HG03521 (cell line): ENCODE results near the gene SFXN5.
"Not testable (repeated sequence)": the region's sequence is repeated elsewhere in the genome, so short reads cannot be mapped to it uniquely, and the experiment has no call there.

ENCODE experiments used
- ATAC-seq: cut with Tn5 transposase; IDR thresholded peaks from one replicate; pipeline ENCODE4 v1.9.1; 2021; ENCODE audit warnings: mild to moderate bottlenecking, moderate library complexity; ENCODE audit not compliant: unreplicated experiment

SFXN5 gene

GRCh38 chr2:73078457-73079411, 7.2 kb upstream of the SFXN5 start:
- ATAC-seq: no peak

- no peak for ATAC-seq
Measured at GRCh38 chr2:73077424-73077795, 5.9 kb upstream of the SFXN5 start.

DNA sequence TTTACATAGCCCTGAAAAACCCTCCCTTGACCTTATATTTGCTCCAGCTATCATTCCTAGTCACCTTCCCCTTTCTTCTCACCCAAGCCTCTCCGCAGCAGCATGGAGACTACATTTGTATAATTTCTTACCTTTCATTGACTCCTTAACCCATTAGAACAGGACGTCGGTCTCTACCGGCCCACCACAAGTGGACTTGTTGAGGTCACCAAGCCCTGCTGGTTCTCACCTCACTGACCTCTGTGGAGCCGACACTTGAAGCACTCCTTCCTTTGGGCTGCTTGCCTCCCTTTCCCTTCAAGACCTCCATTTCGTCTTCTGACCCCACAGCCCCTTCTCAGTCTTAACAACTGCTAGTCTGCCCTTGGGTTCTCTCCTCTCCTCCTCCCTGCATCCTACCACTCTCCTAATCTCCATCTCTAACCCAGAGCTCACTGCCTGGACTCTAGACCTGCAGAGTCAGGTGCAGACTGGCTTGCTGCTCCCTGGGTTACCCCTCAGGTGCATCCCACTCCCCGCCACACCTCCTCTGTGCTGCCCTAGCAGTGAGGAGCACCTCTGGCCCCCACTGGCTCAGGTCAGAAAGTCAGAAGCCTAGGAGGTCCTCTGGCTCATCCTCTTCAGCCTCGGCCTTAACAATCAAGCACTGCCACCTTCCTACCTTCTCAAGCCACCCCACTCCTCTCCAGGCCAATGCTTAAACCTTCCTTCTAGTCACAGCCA, 5.3 kb upstream of the SFXN5 start:
- ATAC-seq: no peak

DNA sequence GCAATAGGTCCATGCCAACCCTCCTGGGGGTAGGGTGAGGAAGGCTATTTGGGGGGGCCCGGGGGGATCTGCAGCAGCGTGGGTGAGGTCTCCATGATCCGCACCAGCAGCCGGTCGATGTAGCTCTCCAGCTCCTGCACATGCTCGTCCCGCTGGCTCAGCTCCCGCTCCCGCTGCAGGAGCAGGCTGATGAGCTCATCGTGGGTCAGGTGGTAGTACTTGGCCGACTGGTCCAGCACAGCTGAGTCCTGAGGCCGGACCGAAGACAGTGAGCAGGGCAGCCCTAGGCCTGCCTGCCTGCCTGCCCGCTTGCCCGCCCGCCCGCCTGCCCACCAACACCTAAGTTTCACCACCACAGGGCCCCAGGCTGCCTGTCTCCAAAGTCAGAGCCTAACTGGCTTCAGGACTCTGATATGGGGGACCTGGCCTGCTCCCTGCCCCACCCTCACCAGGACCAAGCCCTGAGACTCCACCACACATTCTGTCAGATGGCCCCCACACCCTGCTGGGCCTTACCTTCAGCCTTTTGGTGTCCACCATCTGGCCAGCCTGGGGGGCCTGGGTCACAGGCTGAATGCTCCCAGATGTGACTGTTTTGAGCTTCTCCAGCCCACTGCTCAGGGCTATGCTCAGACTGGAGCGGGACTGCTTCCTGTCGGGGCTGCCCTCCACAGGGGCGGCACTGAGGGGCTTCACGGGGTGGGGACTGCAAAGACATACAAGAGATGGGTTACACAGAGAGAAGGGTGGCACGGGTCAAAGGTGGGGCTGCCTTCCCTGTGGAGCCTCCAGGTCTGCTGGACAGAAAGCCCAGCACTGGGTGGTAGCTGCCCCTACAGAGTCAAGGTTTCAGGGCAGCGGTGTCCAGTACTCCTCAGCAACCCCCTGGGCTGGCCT, 4.2 kb upstream of the SFXN5 start:
- no peak for ATAC-seq

DNA sequence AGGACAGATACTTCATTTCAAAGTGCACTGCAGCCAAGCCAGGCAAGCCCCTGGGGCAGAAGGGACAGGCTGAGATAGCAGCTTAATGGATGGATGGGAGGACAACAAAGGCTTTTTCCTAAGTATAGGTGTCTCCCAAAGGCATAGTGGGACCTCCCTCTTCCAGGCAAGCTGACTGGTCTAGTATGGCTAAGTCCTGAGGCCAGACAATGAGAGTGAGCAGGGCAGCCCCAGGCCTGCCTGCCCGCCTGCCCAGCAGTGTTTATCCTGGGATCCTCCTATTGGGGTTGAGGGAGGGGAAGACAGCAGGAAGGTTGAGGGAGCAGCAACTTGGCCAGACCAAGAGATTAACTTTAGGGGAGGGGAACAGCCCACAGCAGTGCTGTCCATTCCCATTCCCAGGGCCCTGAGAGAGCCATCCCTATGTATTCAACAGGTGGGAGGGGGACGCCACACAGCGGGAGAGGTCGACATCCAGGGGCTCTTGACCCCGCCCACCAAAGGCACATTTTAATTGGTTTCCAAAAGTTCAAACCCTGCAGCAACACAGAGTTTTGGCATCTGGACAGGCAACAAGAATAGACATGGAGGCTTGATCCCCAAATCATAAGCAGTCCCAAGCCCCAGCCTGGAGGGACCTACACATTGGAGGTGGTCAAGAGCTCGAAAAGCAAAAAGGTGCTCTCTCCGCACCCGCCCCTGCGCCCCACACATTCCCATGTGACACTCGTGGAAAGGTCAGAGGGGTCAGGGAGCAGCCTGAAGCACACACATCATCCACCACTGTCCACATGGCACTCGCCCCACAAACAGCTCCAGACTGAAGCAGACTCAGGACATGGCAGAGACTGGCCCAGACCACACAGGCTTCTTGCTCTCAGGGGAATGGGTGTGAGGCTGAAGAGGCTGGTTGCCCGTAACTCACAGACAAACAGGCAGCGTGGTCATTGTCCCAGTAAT, 2.9 kb upstream of the SFXN5 start:
- no peak for ATAC-seq

DNA sequence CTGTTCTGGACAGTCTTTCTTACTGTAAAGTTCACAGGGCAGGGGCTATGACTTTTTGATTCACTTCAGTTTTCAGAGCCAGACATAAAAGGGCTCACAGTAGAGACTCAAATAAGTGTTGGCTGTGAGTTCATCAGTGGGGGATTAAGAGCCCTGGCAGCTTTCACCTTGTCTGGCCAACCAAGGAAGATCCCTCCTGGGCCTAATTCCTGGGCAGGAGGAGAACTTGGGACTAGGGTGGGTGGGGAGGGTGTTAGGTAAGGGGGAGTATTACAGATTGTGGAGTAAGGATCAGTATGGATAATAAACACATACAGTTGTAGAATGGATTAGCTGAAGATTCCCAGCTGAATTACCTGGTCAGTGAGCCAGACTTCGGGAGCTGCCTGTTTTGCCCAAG, 904 bp upstream of the SFXN5 start:
- ATAC-seq: no peak

DNA sequence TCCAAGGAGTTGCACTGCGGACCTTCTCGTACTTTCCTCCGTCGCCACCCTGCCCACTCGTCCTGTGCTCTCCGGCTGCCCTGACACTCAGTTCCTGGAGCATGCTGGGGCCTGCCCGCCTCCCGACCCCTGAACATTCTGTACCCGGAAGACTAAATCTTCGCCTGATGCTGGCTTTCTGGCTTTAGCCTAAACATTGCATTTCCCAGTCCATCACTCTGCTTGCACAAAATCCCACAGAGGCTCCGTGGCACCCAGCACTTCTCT, 550 bp upstream of the SFXN5 start:
- peak; percentile 10 for ATAC-seq

DNA sequence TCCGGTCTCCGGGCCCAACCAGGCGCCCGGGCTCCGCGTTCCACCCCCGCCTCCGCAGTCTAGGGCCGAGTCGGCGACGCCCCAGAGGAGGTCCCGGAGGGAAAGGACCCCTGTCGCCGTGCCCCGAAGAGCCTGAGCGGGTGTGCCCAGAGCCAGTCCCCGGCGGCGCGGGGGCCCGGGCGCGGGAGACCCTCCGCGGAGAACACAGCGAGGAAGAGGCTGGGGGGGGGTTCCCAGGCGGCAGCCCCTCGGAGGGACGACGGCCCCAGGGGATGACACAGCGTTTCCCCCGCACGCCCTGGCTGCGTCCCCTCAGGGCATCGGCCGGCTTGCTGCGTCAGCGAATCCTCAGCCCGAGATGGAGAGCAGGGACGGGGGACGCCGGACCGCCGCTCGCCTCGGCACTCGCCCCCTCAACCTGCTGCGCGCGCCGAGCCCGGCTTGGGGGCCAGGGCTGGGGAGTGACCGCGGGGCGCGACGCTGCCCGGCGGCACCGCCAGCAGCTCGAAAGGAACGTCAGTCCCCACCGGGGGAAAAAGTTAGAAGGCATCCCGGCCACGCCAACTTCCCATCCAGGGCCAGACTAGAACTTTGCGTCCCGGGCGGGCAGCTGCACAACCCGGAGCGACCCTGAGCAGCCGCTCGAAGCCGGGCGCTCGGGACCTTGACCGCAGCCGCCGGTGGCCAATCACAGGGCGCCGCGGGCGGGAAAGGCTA, 711 bp downstream of the SFXN5 start:
- peak; percentile 21 for ATAC-seq

DNA sequence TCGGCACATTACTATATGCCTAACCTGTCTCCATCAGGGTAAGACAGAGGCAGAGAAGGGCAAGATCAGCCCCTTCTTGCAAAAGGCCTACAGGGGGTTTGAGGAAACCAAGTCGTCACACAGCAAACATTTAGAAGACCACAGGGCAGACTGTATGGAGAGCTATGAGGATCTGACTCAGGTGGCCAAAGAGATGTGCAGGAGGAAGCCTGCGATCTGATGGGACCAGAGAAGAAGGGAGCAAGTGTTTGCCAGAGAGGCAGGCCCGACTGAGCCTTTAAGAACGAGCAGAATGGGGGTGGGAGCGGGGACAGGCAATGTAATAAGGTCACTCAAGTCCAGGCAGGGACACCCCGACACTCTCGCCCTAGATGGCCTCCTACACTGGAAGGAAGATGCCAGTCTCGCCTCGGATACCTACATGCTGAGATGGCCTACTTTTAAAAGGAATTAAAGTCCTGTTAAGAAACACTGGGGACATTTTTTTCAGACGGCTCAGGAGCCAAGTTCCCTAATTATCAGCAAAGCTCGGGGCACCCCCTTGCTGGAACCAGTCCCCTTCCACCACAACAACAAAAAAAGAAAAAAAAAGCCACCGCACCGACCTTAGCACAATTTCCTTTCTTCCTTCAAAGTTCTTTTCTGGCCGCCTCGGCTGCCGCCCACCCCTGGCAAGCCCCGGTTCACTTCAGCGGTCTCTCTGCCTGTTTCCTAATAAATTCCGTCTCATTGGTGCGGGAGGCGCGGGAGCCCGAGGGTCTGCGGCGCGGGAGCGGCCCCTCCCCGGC, 1.5 kb downstream of the SFXN5 start:
- no peak for ATAC-seq

- ATAC-seq: no peak
Measured at GRCh38 chr2:73069041-73069854, 2.3 kb downstream of the SFXN5 start.

DNA sequence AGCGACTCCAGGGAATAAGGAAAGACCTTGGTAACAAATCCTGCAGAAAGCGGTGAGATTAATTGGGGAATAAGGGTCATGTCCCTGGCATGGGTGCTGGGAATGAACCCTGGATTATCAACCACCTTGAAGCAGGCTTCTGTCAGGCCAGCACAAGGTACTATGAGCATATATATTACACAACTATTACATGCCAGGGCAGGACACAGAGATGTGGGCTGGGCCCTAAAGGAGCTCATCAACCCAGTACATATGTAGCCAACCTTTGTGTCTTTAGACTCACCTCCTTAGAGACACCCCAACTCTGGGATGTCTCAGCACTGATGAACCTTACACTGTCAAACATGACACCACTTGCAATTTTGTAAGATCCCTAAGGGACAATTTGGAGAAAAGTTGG, 3.4 kb downstream of the SFXN5 start:
- no peak for ATAC-seq

DNA sequence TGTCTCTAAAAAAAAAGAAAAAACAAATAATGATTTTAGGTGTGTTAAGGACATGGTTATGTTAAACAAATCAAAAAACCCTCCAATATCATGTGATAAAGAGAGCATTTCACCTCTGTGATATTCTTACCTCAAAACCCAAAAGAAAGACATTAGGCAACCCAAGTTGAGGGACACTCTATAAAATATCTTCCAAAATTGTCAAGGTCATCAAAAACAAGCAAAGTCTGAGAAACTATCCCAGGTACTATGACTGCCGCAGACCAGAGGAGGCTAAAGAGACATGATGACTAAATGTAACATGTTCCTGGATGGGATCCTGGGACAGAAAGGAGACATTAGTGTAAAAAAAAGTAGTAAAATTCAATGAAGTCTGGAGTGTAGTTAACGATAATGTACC, 4.5 kb downstream of the SFXN5 start:
- no peak for ATAC-seq

DNA sequence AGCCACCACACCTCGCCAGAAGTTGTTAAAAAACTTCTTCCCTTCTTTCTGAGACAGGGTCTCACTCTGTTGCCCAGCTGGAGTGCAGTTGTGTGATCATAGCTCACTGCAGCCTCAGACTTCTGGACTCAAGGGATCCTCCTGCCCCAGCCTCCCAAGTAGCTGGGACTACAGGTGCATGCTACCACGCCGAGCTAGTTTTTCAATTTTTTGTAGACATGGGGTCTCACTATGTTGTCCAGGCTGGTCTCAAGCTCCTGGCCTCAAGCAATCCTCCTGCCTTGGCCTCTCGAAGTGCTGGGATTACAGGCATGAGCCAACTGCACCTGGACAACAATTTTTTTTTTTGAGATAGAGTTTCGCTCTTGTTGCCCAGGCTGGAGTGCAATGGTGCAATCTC, 6.4 kb downstream of the SFXN5 start:
- not testable (repeated sequence) for ATAC-seq

- ATAC-seq: no peak
Measured at GRCh38 chr2:73063909-73064875, 7.3 kb downstream of the SFXN5 start.

DNA sequence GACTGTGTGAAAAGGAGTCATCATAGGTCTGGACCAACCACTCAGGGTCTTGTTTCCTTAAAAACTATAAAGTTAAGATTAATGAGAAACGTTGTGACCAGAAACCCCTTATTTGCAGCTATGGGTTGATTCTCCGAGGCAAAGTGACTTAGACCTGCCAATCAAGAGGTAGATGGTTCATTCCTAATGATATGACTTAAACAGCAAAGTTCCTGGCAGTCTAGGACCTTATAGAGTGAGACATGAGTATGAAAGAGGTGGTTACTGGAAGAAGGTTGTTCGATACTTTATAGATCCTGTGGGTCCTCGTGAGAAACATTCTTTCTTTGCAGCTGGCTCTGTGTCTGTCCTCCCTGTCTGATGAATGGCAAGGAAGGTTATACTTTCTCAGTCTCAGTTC, 8.0 kb downstream of the SFXN5 start:
- no peak for ATAC-seq

GRCh38 chr2:73059106-73059505, 12.4 kb downstream of the SFXN5 start:
- ATAC-seq: no peak

DNA sequence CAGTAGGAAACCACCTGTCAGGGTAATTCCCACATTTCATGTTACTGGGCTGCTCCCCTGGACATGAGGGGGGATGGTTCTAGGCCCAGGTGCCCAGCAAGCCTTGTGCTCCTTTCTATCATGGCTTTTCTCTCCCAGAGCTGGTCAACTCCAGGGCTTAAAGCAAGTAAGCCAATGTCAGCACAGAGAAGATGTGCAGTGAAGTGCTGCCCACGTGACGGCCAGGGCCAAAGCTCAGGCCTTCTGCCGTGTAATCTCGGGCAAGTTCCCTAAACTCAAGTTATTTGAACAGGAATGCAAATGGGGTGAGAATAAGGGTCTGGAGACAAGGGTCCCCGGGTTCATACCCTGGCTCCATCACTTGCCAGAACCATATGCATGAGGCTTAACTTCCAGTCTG, 16.5 kb downstream of the SFXN5 start:
- ATAC-seq: no peak
